Measurements from ENCODE around the gene PDCD5. TPM values are rescaled to one million over a fixed set of nuclear protein-coding genes. Genes with fewer than 3 reads are reported as not detected.

The PDCD5 gene
- total and polyA plus RNA-seq, 2 of the 4 experiments (the other 2 are of a cell fraction): 30.6 to 74.1 TPM

- 60% methylated on average over 1 of the region's 3 CpGs; no CpG with 5 or more reads in 1 of the 2 experiments for WGBS, 2 experiments (ENCODE audit: extremely low coverage in 2 of 2, insufficient read length in 1 of 2)
- no peak for DNase-seq
- no peak overlapping the region for H2BK120ac ChIP-seq (ENCODE audit: low read depth, low read length)
- dilution Hi-C loops (cut with HindIII; ENCODE audit: low sequenced_read_pairs, unreplicated experiment) (no loop called here), intact Hi-C loops (cut with micrococcal nuclease) (no loop called here), in situ Hi-C loops (cut with MboI; ENCODE audit: low sequenced_read_pairs) (no loop called here)
- ATAC-seq (ENCODE audit: low read depth): no peak
- H3K23ac ChIP-seq (ENCODE audit: low read depth, low read length): no peak overlapping the region
- no peaks in the 10 kb centered on the region for H3K79me1 ChIP-seq (ENCODE audit: low read depth in 1 of 2, low read length in 2 of 2)
- no peak overlapping the region for H3K9ac ChIP-seq (ENCODE audit: low read depth, low read length)
- no peaks in the 10 kb centered on the region for H4K20me1 ChIP-seq (ENCODE audit: insufficient read depth, low read length)
- H3K27me3 ChIP-seq (ENCODE audit: control insufficient read depth, insufficient read depth, low read length): no peaks in the 10 kb centered on the region
- peaks cover 3% of the 10 kb centered on the region; the same call in 1 of the 2 replicates for H3K9me3 ChIP-seq (ENCODE audit: control insufficient read depth, insufficient read depth, low read length)
- H3K56ac ChIP-seq (ENCODE audit: extremely low read depth, insufficient read depth, low read length): no peak overlapping the region
- no peak overlapping the region for H2AK9ac ChIP-seq (replicated peaks; ENCODE audit: low read depth, low read length, poor library complexity)
- H3K4ac ChIP-seq (ENCODE audit: low read depth, low read length): no peak overlapping the region
- BruUV-seq (replicated peaks): no TSS peak
- no peaks in the 10 kb centered on the region for H3K9me1 ChIP-seq (ENCODE audit: insufficient read depth, low read length)
- no peak overlapping the region for H4K8ac ChIP-seq (ENCODE audit: low read depth in 2 of 2, low read length in 2 of 2)
- no peak overlapping the region for H3K4me3 ChIP-seq (ENCODE audit: insufficient read depth, low read depth, low read length)
- no peak overlapping the region for H3K27ac ChIP-seq (ENCODE audit: insufficient read depth, low read length)
- H4K91ac ChIP-seq (ENCODE audit: insufficient read depth, low read depth, low read length): no peak overlapping the region
- no peak overlapping the region for H2AK5ac ChIP-seq (ENCODE audit: low read depth, low read length)
- H3K18ac ChIP-seq (ENCODE audit: low read depth, low read length): no peak overlapping the region
- no peak overlapping the region for H2AFZ ChIP-seq (replicated peaks; ENCODE audit: low read length, poor library complexity)
- no peak overlapping the region for H2BK20ac ChIP-seq (ENCODE audit: low read depth, low read length)
- ChIA-PET POLR2A (ENCODE audit: unreplicated experiment) (no interaction called here), CTCF (interaction anchor here (0.6 kb wide), 1 partner anchor 198 kb away, joined by 3 read pairs; no protein-coding TSS in a partner anchor)
- no peaks in the 10 kb centered on the region for H3K4me1 ChIP-seq (ENCODE audit: control insufficient read depth, insufficient read depth, low read length)
- H3K4me2 ChIP-seq (ENCODE audit: low read depth, low read length): no peak overlapping the region
- no peak overlapping the region for H2BK15ac ChIP-seq (ENCODE audit: low read depth, low read length)
- no peak overlapping the region for H2BK5ac ChIP-seq (ENCODE audit: low read depth, low read length, poor library complexity, severe bottlenecking)
- H4K5ac ChIP-seq (ENCODE audit: low read depth, low read length): no peak overlapping the region
- H3K14ac ChIP-seq (replicated peaks; ENCODE audit: low read depth, low read length): no peak overlapping the region
- no peak for TF ChIP-seq RCOR1 (IDR thresholded peaks at IDR 0.05; ENCODE audit: insufficient replicate concordance, low read length)
- no peak for TF ChIP-seq MAZ (IDR thresholded peaks at IDR 0.05; ENCODE audit: borderline replicate concordance, low read depth, low read length)
- peak; percentile 85 for TF ChIP-seq NFE2L2 (IDR thresholded peaks at IDR 0.05; ENCODE audit: low read depth, low read length)
- TF ChIP-seq SMC3 (IDR thresholded peaks at IDR 0.05; ENCODE audit: low read depth, low read length): no peak
- no peak for TF ChIP-seq RAD21 (IDR thresholded peaks at IDR 0.05; ENCODE audit: low read length)
- TF ChIP-seq POLR2A (IDR thresholded peaks at IDR 0.05; ENCODE audit: low read depth, low read length): no peak
- peak; percentile 99 for TF ChIP-seq MAFK (IDR thresholded peaks at IDR 0.05; ENCODE audit: low read depth, low read length)
- no peaks in the 10 kb centered on the region for H3K36me3 ChIP-seq (ENCODE audit: control insufficient read depth, insufficient read depth, low read length)
Measured at GRCh38 chr19:32532233-32532632, 48.8 kb upstream of the PDCD5 start.
